HG03571 (cell line): ENCODE measurements around the gene TM7SF3.

Experiments
- ATAC-seq: cut with Tn5 transposase; IDR thresholded peaks from one replicate; pipeline ENCODE4 v1.9.1; 2021; ENCODE audit not compliant: unreplicated experiment

The TM7SF3 gene

GRCh38 chr12:26935636-26936378, 78.4 kb downstream of the TM7SF3 start:
- ATAC-seq, result no peak

DNA sequence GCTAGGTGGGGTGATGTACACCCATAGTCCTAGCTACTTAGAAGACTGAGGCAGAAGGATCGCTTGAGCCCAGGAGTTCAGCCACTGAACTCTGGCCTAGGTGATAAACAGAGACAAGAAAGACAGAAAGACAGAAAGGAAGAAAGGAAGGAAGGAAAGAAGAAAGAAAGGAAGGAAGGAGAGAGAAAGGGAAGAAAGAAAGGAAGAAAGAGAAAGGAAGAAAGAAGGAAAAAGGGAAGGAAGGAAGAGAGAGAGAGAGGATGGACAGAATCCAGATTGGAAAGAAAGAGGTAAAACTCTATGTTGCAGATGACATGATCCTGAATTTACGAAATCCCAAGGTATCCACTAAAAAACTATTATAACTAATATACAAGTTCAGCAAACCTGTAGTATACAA, 84.6 kb downstream of the TM7SF3 start:
- no peak for ATAC-seq

- no peak for ATAC-seq
Measured at GRCh38 chr12:26928661-26929060, 85.5 kb downstream of the TM7SF3 start.
